GM18873 (cell line): ENCODE data around the gene FNDC3B.

Experiments used
- ATAC-seq: cut with Tn5 transposase; IDR thresholded peaks from one replicate; pipeline ENCODE4 v1.9.1; 2021; ENCODE audit warnings: mild to moderate bottlenecking, moderate library complexity, moderate number of reproducible peaks; ENCODE audit not compliant: unreplicated experiment, low FRiP score

The FNDC3B gene

GRCh38 chr3:172202797-172203196 lies 163.4 kb downstream of the FNDC3B start:
- ATAC-seq = no peak

- ATAC-seq = no peak
Measured at GRCh38 chr3:172203522-172204258, 164.3 kb downstream of the FNDC3B start.

DNA sequence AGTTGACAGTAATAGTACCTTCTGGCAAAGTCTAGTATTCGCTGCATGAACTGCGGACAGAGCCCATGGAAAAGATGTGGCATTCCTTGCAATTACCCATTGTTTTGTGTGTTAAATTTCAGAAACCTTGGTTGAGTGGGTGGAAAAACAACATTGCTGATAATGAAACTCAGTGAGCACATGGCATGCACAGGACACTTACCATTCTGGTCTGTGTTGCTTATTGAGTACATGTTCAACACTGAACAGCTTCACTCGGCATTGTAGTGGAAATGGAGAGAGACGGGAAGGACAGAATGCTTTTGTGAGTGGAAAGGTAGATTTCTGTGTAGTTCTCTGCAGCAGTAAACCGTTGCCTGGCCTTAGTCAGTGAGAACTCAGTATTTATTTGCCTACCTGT lies 165.3 kb downstream of the FNDC3B start:
- no peak for ATAC-seq

GRCh38 chr3:172208586-172209332 lies 169.4 kb downstream of the FNDC3B start:
- no peak for ATAC-seq

GRCh38 chr3:172209333-172210321 lies 170.2 kb downstream of the FNDC3B start:
- ATAC-seq = no peak

GRCh38 chr3:172210355-172210754 lies 171.0 kb downstream of the FNDC3B start:
- no peak for ATAC-seq

DNA sequence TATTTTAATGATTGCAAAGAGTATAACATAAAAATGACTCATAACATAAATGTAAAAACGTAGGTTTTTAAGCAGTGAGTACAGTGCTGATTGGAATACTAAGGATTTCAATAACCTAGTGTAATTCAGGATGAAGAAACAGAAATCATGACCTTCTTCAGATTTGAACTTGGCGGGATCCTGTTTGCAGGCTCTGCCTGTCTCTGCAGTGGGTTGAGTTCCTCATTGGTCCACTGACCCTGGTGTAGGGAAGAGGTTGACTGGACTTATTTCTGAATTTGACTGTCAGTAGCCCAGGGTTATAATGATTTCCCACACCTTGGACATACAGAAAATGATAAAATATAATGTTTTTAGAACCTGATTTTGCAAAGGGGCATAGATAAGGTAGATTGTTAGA lies 171.7 kb downstream of the FNDC3B start:
- no peak for ATAC-seq

- ATAC-seq = no peak
Measured at GRCh38 chr3:172213200-172213599, 173.8 kb downstream of the FNDC3B start.

DNA sequence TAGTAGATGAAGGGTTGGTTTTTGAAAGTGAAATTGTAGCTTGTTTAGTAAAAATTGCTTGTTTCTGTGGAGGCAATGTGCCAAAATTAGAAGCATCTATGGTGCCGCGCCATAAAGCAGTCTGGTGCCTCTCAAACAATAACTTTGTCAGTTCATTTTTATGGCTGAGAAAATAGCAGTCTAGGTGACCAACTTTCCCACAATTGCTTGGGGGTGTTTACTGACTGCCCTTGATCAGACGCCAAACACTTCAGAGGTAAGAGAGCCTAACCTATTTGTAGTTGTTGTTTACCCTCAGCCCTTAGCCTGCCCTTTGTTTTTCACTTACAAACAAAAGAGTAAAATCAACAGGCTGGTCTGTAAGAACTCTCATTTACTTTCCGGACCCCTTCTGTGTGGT lies 174.5 kb downstream of the FNDC3B start:
- ATAC-seq = no peak

GRCh38 chr3:172216267-172216666 lies 176.9 kb downstream of the FNDC3B start:
- no peak for ATAC-seq

DNA sequence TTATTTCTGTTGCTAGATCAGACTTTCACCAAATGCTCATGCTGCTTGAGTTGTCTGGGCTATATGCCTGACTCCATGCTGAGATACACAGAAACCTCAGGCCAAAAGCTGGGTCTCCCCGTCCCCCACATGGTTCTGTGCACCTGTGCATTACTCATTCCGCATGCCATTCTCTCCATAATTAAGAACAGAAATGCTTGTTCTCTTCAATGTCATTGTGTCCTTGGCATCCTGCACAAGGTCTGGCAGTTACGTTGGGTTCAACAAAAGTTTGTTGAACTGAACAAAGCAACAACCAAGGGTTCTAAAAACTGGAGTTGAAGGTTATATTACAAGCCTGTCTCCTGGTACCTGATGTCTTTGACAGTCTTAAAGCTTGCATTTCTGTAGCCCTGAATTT lies 177.5 kb downstream of the FNDC3B start:
- no peak for ATAC-seq

DNA sequence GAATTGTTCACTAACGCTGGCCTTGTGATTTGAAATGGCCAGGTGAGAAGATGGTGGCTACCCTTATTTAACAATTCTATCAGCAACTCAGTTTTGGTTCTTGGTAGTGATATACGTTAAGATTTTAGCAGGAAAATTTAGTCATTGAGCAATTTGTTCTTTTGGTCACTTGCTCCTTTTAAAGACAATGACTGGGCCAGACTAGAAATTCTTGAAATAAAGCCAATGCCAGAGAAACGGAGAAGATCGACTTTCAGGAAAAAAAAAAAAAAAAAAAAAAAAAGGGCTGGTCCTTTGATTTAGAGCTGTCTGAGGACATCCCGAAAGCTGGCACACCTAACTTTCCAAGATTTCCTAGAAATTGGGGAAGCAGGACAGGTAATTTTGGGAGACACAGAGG lies 178.5 kb downstream of the FNDC3B start:
- ATAC-seq = no peak

- no peak for ATAC-seq
Measured at GRCh38 chr3:172218350-172219323, 179.3 kb downstream of the FNDC3B start.

GRCh38 chr3:172219750-172220149 lies 180.4 kb downstream of the FNDC3B start:
- no peak for ATAC-seq

- no peak for ATAC-seq
Measured at GRCh38 chr3:172221547-172221946, 182.2 kb downstream of the FNDC3B start.

DNA sequence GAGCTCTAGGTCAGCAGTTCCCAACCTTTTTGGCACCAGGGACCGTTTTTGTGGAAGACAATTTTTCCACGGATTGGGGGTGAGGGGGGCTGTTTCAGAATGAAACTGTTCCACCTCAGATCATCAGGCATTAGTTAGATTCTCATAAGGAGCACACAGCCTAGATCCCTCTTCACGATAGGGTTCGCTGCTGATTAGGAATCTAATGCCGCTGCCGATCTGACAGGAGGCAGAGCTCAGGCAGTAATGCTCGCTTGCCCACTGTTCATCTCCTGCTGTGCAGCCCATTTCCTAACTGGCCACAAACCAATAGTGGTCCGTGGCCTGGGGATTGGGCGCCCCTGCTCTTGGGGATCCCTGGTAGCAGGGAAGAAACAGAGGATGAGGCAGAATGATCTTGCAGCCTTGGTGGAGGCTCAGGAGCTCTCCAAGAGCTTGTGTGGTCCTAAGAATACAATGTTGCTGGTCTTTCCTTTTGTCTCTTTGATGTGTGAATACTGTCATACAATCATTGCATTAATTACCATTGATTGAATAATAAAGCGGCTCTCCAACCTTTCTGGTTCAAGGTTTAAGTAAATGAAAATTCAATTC lies 183.2 kb downstream of the FNDC3B start:
- no peak for ATAC-seq

GRCh38 chr3:172223870-172224269 lies 184.5 kb downstream of the FNDC3B start:
- ATAC-seq = no peak

GRCh38 chr3:172224560-172225214 lies 185.3 kb downstream of the FNDC3B start:
- ATAC-seq = no peak

DNA sequence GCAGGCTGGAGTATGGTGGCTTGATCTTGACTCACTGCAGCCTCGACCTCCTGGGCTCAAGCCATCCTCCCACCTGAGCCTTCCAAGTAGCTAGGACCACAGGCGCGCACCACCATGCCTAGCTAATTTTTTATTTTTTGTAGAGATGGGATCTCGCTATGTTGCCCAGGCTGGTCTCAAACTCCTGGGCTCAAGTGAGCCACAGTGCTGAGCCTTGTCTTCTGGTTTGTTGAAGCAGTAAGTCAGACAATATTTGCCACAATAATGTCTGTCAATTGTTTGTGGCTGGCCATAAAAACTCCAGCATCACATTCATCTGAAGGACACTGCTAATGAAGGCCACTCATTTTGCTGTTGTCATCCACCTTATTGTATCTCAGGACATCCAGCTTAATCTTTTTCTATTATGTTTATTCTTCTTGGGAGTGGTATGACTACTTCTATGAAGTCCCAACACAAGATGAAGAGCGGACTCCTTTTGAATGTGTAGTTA lies 185.9 kb downstream of the FNDC3B start:
- ATAC-seq = no peak
